Mesenchymal stem cell (in vitro differentiated cells and primary cell): Measurements from ENCODE around the gene HDAC11. TPM values are rescaled to one million over a fixed set of nuclear protein-coding genes. Genes with fewer than 3 reads are reported as not detected.
A peak's percentile ranks its signal among the peaks of the same experiment; 100 is the strongest.

ENCODE experiments used
- DNase-seq: peaks from one replicate; pipeline ENCODE4 v3.0.0-alpha.2; 2013
- H2AFZ ChIP-seq: one replicate; pipeline ENCODE4 v1.6.1; 2013; ENCODE audit warnings: low read depth, mild to moderate bottlenecking, control low read depth, inconsistent platforms, low read length, moderate library complexity
- H2AK5ac ChIP-seq: 2 replicates; pipeline ENCODE4 v1.6.1; 2013; ENCODE audit warnings: low read length, moderate library complexity, mild to moderate bottlenecking, inconsistent platforms; ENCODE audit not compliant: severe bottlenecking
- H2BK120ac ChIP-seq: one replicate; pipeline ENCODE4 v1.6.1; 2013; ENCODE audit warnings: low read depth, mild to moderate bottlenecking, inconsistent platforms, low read length, moderate library complexity
- H2BK12ac ChIP-seq, 2 experiments: one replicate each; pipeline ENCODE4 v1.6.1; 2013; ENCODE audit warnings: inconsistent platforms in 2 of 2, low read length in 2 of 2, mild to moderate bottlenecking in 2 of 2, moderate library complexity in 2 of 2, control low read depth in 1 of 2
- H2BK15ac ChIP-seq: one replicate; pipeline ENCODE4 v1.6.1; 2013; ENCODE audit warnings: mild to moderate bottlenecking, low read depth, inconsistent platforms; ENCODE audit not compliant: poor library complexity, severe bottlenecking
- H2BK5ac ChIP-seq: 2 replicates; pipeline ENCODE4 v1.6.1; 2013; ENCODE audit warnings: low read depth, mild to moderate bottlenecking, low read length, control low read depth, inconsistent platforms; ENCODE audit not compliant: poor library complexity, severe bottlenecking
- H3K14ac ChIP-seq, 2 experiments: one replicate each; pipeline ENCODE4 v1.6.1; 2013; ENCODE audit warnings: inconsistent platforms in 2 of 2, low read length in 2 of 2, control low read depth in 1 of 2, mild to moderate bottlenecking in 1 of 2, moderate library complexity in 1 of 2
- H3K18ac ChIP-seq, 2 experiments: one replicate each; pipeline ENCODE4 v1.6.1; 2013; ENCODE audit warnings: inconsistent platforms in 2 of 2, low read length in 2 of 2, control low read depth in 1 of 2, low read depth in 1 of 2, mild to moderate bottlenecking in 1 of 2
- H3K23ac ChIP-seq, 2 experiments: one replicate each; pipeline ENCODE4 v1.6.1; 2013; ENCODE audit warnings: inconsistent platforms in 2 of 2, low read length in 2 of 2, mild to moderate bottlenecking in 2 of 2, moderate library complexity in 2 of 2, control low read depth in 1 of 2
- H3K27ac ChIP-seq: 2 replicates; pipeline ENCODE4 v1.5.1; 2013; ENCODE audit warnings: mild to moderate bottlenecking, moderate library complexity, low read length, control low read depth, inconsistent platforms; ENCODE audit not compliant: poor library complexity, severe bottlenecking
- H3K27me3 ChIP-seq, 2 experiments: 2 replicates each; pipeline versions ENCODE4 v1.6.1 to v1.7.0; 2013; ENCODE audit warnings: low read length in 2 of 2, mild to moderate bottlenecking in 2 of 2, moderate library complexity in 2 of 2, control low read depth in 1 of 2, inconsistent platforms in 1 of 2; ENCODE audit not compliant: control insufficient read depth in 1 of 2, insufficient read depth in 1 of 2
- H3K36me3 ChIP-seq, 2 experiments: 2 replicates each; pipeline versions ENCODE4 v1.6.1 to v1.7.0; 2013; ENCODE audit warnings: low read length in 2 of 2, control low read depth in 1 of 2, inconsistent platforms in 1 of 2, low read depth in 1 of 2, mild to moderate bottlenecking in 1 of 2; ENCODE audit not compliant: insufficient read depth in 2 of 2, control insufficient read depth in 1 of 2
- H3K4ac ChIP-seq, 2 experiments: one replicate each; pipeline ENCODE4 v1.6.1; 2013; ENCODE audit warnings: inconsistent platforms in 2 of 2, low read length in 2 of 2, mild to moderate bottlenecking in 2 of 2, moderate library complexity in 2 of 2, control low read depth in 1 of 2, low read depth in 1 of 2
- H3K4me1 ChIP-seq: 2 replicates; pipeline ENCODE4 v1.6.1; 2013; ENCODE audit warnings: low read depth, low read length, control low read depth; ENCODE audit not compliant: control insufficient read depth, insufficient read depth
- H3K4me2 ChIP-seq: 2 replicates; pipeline ENCODE4 v1.6.1; 2013; ENCODE audit warnings: low read length, mild to moderate bottlenecking, inconsistent platforms; ENCODE audit not compliant: poor library complexity, severe bottlenecking
- H3K4me3 ChIP-seq, 2 experiments: 2 replicates each; pipeline versions ENCODE4 v1.5.1 to v1.7.0; 2013; ENCODE audit warnings: low read length in 2 of 2, mild to moderate bottlenecking in 2 of 2, control low read depth in 1 of 2, low read depth in 1 of 2; ENCODE audit not compliant: insufficient read depth in 1 of 2
- H3K79me1 ChIP-seq: replicated peaks from 2 replicates; pipeline ENCODE4 v1.6.1; 2013; ENCODE audit warnings: mild to moderate bottlenecking, control low read depth, low read length, inconsistent platforms; ENCODE audit not compliant: poor library complexity, severe bottlenecking
- H3K9ac ChIP-seq: 2 replicates; pipeline ENCODE4 v1.7.0; 2013; ENCODE audit warnings: mild to moderate bottlenecking, low read length, moderate library complexity
- H3K9me3 ChIP-seq: 2 replicates; pipeline ENCODE4 v1.7.0; 2013; ENCODE audit warnings: mild to moderate bottlenecking, low read length; ENCODE audit not compliant: control insufficient read depth
- H4K8ac ChIP-seq: one replicate; pipeline ENCODE4 v1.6.1; 2013; ENCODE audit warnings: inconsistent platforms, mild to moderate bottlenecking, low read length, moderate library complexity
- H4K91ac ChIP-seq: one replicate; pipeline ENCODE4 v1.6.1; 2013; ENCODE audit warnings: mild to moderate bottlenecking, low read length, inconsistent platforms
- WGBS: methylation state at CpG from one replicate; pipeline ENCODE4 v1.1.7; 2013; ENCODE audit warnings: mixed read lengths; 5-methylcytosine and 5-hydroxymethylcytosine counted together
- small RNA-seq: library from polyadenylated mRNA; stranded (forward); fragments of <200 nt; extraction: miRNeasy Mini kit (QIAGEN cat#:217004); gene quantifications from one replicate; pipeline ENCODE3, GENCODE V24; 2013; ENCODE audit warnings: low read depth

Gene HDAC11

GRCh38 chr3:13555753-13556152 lies 75.6 kb downstream of the HDAC11 start:
- H3K4me1 ChIP-seq: peaks cover 4% of the 10 kb centered on the region
- no peak overlapping the region for H3K14ac ChIP-seq
- H2AFZ ChIP-seq: no peak overlapping the region
- no peak overlapping the region for H2BK12ac ChIP-seq
- H3K27ac ChIP-seq: no peak overlapping the region
- H4K8ac ChIP-seq: no peak overlapping the region
- H2BK15ac ChIP-seq: no peak overlapping the region
- H3K9me3 ChIP-seq: no peaks in the 10 kb centered on the region
- no peaks in the 10 kb centered on the region for H3K79me1 ChIP-seq
- H3K36me3 ChIP-seq: peaks cover 0 to 12% of the 10 kb centered on the region in 2 experiments
- peaks cover 0 to 36% of the 10 kb centered on the region in 2 experiments for H3K27me3 ChIP-seq
- no peak overlapping the region for H4K91ac ChIP-seq
- no peak overlapping the region for H2AK5ac ChIP-seq
- no peak overlapping the region for H2BK120ac ChIP-seq
- no peak overlapping the region for H3K18ac ChIP-seq
- H3K4me3 ChIP-seq: no peak overlapping the region
- no peak overlapping the region for H3K4ac ChIP-seq
- peak overlapping the region; percentile 24 for H3K9ac ChIP-seq
- no peak for DNase-seq
- 88% methylated on average over 11 of the region's 11 CpGs for WGBS
- H3K4me2 ChIP-seq: no peak overlapping the region
- H3K23ac ChIP-seq: no peak overlapping the region
- no peak overlapping the region for H2BK5ac ChIP-seq

Small RNA genes within 50 kb of the gene (small RNA-seq; reads per million reads assigned to genes)
- not detected for gene AC027124.2
